K562 (cell line): ENCODE data around the gene CAMK2A.

Source experiments
- CBFB ChIP-seq: sonication (generic); formaldehyde crosslinking; IDR thresholded peaks from 2 replicates; pipeline ENCODE4 v1.4.0; 2020; ENCODE audit warnings: mild to moderate bottlenecking, missing genetic modification reagents
- CBX8 ChIP-seq: fragments of 200-600 bp; sonication (generic); IDR thresholded peaks from 2 replicates; pipeline ENCODE4 v1.6.1; 2012; ENCODE audit warnings: borderline replicate concordance, mixed run types, low read depth, mild to moderate bottlenecking, moderate library complexity, mixed read lengths, low read length, control low read depth, inconsistent platforms; ENCODE audit not compliant: poor library complexity, severe bottlenecking; ENCODE audit errors: extremely low read depth
- GABPA ChIP-seq: fragments of 200-800 bp; sonication (Bioruptor generic); conservative IDR thresholded peaks from 2 replicates; pipeline ENCODE4 v1.6.1; 2016; ENCODE audit warnings: low read depth, missing genetic modification characterization, missing compliant biosample characterization
- MEIS2 ChIP-seq: fragments of 450-650 bp; IDR thresholded peaks from 2 replicates; pipeline ENCODE4 v1.6.1; 2014; ENCODE audit warnings: mild to moderate bottlenecking; ENCODE audit not compliant: partially characterized antibody
- POLR2A ChIP-seq: fragments of 450-650 bp; conservative IDR thresholded peaks from 2 replicates; pipeline ENCODE4 v1.6.1; 2016
- POLR2AphosphoS5 ChIP-seq: IDR thresholded peaks from 2 replicates; pipeline ENCODE4 v1.6.1; 2011; ENCODE audit warnings: mild to moderate bottlenecking, low read depth, low read length, moderate library complexity; ENCODE audit not compliant: control insufficient read depth, insufficient read depth
- SUPT5H ChIP-seq: fragments of 450-650 bp; IDR thresholded peaks from 2 replicates; pipeline ENCODE4 v1.6.1; 2016
- YY1 ChIP-seq, 3 experiments: IDR thresholded peaks; 2 replicates each; pipeline ENCODE4 v1.6.1; 2011; ENCODE audit warnings: low read length in 2 of 3, mild to moderate bottlenecking in 2 of 3, moderate library complexity in 2 of 3, borderline replicate concordance in 1 of 3, control low read depth in 1 of 3, low read depth in 1 of 3; ENCODE audit not compliant: insufficient read depth in 3 of 3, insufficient replicate concordance in 2 of 3, control insufficient read depth in 1 of 3, insufficient read length in 1 of 3; ENCODE audit errors: extremely low read depth in 1 of 3
- ZFP1 ChIP-seq: fragments of 450-650 bp; formaldehyde crosslinking; IDR thresholded peaks from 2 replicates; pipeline ENCODE4 v1.4.0; 2020; ENCODE audit warnings: mild to moderate bottlenecking, mixed read lengths
- ZNF121 ChIP-seq: sonication (generic); formaldehyde crosslinking; conservative IDR thresholded peaks from 2 replicates; pipeline ENCODE4 v1.8.0; 2022; ENCODE audit warnings: missing genetic modification reagents
- TF ChIP-seq, protein P1 (sequence below): fragments of 250-450 bp; sonication (Bioruptor Pico); IDR thresholded peaks from 2 replicates; pipeline ENCODE4 v1.4.0; 2020; ENCODE audit warnings: mild to moderate bottlenecking
- TF ChIP-seq, protein P2 (sequence below): fragments of 150-350 bp; conservative IDR thresholded peaks from 2 replicates; pipeline ENCODE4 v1.6.1; 2014; ENCODE audit warnings: low read length

DNA sequence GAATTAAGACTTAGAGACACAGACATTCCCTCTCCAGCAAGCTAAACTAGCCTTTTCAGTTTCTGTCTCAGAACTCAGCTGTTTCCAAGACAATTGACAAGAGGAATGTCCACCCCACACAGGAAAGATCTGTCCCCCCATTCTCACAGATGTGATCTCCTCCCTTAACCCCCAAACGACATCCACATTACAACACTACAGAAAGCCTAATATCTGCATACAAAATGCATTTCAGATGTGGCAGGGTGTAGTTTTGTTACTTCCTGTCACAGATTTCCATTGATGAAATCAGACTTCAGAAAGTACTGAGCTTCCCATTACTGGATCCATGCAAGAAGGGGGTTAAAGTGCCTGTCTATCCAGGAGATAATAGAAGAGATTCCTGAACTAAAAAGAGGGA is 16.0 kb upstream of the CAMK2A start:
- TF ChIP-seq ZFP1 (CRISPR knock-in tag) (no peak), POLR2AphosphoS5 (no peak), MEIS2 (no peak), POLR2A (no peak), GABPA (tag) (no peak), YY1 (IDR thresholded peaks at IDR 0.05; ENCODE audit: borderline replicate concordance in 1 of 3, control insufficient read depth in 1 of 3, extremely low read depth in 1 of 3, insufficient read depth in 3 of 3, insufficient read length in 1 of 3, insufficient replicate concordance in 2 of 3, low read depth in 1 of 3, low read length in 2 of 3) (no peak), SUPT5H (no peak), CBX8 (no peak), CBFB (no peak), ZNF121 (CRISPR knock-in tag) (no peak)
- TF ChIP-seq, protein P1, sequence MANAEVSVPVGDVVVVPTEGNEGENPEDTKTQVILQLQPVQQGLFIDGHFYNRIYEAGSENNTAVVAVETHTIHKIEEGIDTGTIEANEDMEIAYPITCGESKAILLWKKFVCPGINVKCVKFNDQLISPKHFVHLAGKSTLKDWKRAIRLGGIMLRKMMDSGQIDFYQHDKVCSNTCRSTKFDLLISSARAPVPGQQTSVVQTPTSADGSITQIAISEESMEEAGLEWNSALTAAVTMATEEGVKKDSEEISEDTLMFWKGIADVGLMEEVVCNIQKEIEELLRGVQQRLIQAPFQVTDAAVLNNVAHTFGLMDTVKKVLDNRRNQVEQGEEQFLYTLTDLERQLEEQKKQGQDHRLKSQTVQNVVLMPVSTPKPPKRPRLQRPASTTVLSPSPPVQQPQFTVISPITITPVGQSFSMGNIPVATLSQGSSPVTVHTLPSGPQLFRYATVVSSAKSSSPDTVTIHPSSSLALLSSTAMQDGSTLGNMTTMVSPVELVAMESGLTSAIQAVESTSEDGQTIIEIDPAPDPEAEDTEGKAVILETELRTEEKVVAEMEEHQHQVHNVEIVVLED (CRISPR knock-in tag), result no peak
- TF ChIP-seq, protein P2, sequence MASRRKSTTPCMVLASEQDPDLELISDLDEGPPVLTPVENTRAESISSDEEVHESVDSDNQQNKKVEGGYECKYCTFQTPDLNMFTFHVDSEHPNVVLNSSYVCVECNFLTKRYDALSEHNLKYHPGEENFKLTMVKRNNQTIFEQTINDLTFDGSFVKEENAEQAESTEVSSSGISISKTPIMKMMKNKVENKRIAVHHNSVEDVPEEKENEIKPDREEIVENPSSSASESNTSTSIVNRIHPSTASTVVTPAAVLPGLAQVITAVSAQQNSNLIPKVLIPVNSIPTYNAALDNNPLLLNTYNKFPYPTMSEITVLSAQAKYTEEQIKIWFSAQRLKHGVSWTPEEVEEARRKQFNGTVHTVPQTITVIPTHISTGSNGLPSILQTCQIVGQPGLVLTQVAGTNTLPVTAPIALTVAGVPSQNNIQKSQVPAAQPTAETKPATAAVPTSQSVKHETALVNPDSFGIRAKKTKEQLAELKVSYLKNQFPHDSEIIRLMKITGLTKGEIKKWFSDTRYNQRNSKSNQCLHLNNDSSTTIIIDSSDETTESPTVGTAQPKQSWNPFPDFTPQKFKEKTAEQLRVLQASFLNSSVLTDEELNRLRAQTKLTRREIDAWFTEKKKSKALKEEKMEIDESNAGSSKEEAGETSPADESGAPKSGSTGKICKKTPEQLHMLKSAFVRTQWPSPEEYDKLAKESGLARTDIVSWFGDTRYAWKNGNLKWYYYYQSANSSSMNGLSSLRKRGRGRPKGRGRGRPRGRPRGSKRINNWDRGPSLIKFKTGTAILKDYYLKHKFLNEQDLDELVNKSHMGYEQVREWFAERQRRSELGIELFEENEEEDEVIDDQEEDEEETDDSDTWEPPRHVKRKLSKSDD, result no peak
